ENCODE measurements around the gene GLRX5.

The GLRX5 gene

GRCh38 chr14:95518045-95518751 is 16.7 kb upstream of the GLRX5 start:
- DNase-seq = peak in 1 of 5 experiments; percentile 52

- peak in 4 of 5 experiments; percentile 38 to 91 (median 52) for DNase-seq
These were observed 15.2 kb upstream of the GLRX5 start for GRCh38 chr14:95519699-95520098.

GRCh38 chr14:95520346-95520745 is 14.5 kb upstream of the GLRX5 start:
- peak in 1 of 5 experiments; percentile 59 for DNase-seq

GRCh38 chr14:95521001-95521400 is 13.8 kb upstream of the GLRX5 start:
- DNase-seq = no peak

GRCh38 chr14:95522116-95522515 is 12.7 kb upstream of the GLRX5 start:
- DNase-seq = no peak

GRCh38 chr14:95522556-95522955 is 12.3 kb upstream of the GLRX5 start:
- DNase-seq = peak in 1 of 5 experiments; percentile 45

- DNase-seq = peak in 1 of 5 experiments; percentile 85
These were observed 11.6 kb upstream of the GLRX5 start for GRCh38 chr14:95523051-95523814.

GRCh38 chr14:95523815-95524448 is 10.9 kb upstream of the GLRX5 start:
- DNase-seq = peak in 1 of 5 experiments; percentile 54

- DNase-seq = no peak
These were observed 9.9 kb upstream of the GLRX5 start for GRCh38 chr14:95524706-95525512.

- DNase-seq = no peak
These were observed 8.9 kb upstream of the GLRX5 start for GRCh38 chr14:95525999-95526398.

GRCh38 chr14:95526483-95527386 is 8.1 kb upstream of the GLRX5 start:
- DNase-seq = no peak

GRCh38 chr14:95527387-95528002 is 7.4 kb upstream of the GLRX5 start:
- peak in 2 of 5 experiments; percentile 18 to 51 for DNase-seq

GRCh38 chr14:95529216-95529615 is 5.6 kb upstream of the GLRX5 start:
- DNase-seq = no peak

- no peak for DNase-seq
These were observed 4.2 kb upstream of the GLRX5 start for GRCh38 chr14:95530473-95531276.

- peak in 1 of 5 experiments; percentile 29 for DNase-seq
These were observed 3.4 kb upstream of the GLRX5 start for GRCh38 chr14:95531473-95531872.

GRCh38 chr14:95531969-95532368 is 2.9 kb upstream of the GLRX5 start:
- DNase-seq = no peak

- DNase-seq = peak in 1 of 5 experiments; percentile 54
These were observed 1.4 kb upstream of the GLRX5 start for GRCh38 chr14:95533391-95533821.

- no peak for DNase-seq
These were observed 1.0 kb upstream of the GLRX5 start for GRCh38 chr14:95533822-95534221.

GRCh38 chr14:95535226-95536021 is 574 bp downstream of the GLRX5 start:
- DNase-seq = peak in 1 of 5 experiments; percentile 32
